ENCODE data around the gene LAMA2. TPM values are rescaled to one million over a fixed set of nuclear protein-coding genes. Genes with fewer than 3 reads are reported as not detected.

The LAMA2 gene
- polyA plus RNA-seq, 3 donors: not detected

DNA sequence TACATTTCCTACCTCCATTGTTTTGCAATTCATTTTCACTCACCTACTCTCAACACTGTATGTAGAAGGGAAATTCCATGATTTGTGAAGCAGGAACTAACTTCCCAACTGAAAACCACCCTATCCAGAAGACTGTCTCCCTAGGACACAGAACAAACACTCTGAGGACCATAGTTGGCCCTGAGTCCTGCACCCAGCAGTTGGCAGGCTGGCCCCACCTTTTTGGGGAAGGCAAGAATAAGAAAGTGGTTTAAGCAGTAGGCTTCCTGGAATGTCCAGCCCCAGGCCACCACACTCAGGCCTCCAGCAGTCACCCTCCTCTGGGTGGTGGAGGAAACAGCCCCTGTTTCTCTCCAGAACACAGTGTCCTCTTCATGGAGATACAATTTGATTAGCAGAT is 568.2 kb downstream of the LAMA2 start:
- Histone ChIP-seq H3K79me2 (ENCODE audit: insufficient read depth, low read length) (no peaks in the 10 kb centered on the region), H3K27me3 (ENCODE audit: control insufficient read depth in 2 of 2, insufficient read depth in 2 of 2, low read length in 2 of 2) (no peaks in the 10 kb centered on the region), H3K4me3 (replicated peaks in 1 of 3; ENCODE audit: low read depth in 2 of 3, low read length in 3 of 3) (no peak overlapping the region), H3K9ac (ENCODE audit: insufficient read depth, low read length, poor library complexity, severe bottlenecking) (no peak overlapping the region), H3K27ac (ENCODE audit: low read depth in 1 of 2, low read length in 2 of 2) (no peak overlapping the region), H3K9me3 (replicated peaks in 1 of 2; ENCODE audit: control insufficient read depth in 1 of 2, insufficient read depth in 1 of 2, low read length in 2 of 2) (no peaks in the 10 kb centered on the region), H3K4me2 (replicated peaks; ENCODE audit: extremely low read depth, low read length, poor library complexity, severe bottlenecking) (no peak overlapping the region), H3K4me1 (ENCODE audit: control insufficient read depth in 1 of 2, insufficient read depth in 2 of 2, low read length in 2 of 2) (peaks cover 18 to 20% of the 10 kb centered on the region in 2 donors), H2AFZ (ENCODE audit: insufficient read depth, low read depth, low read length, poor library complexity, severe bottlenecking) (no peak overlapping the region), H3K36me3 (replicated peaks in 1 of 2; ENCODE audit: control insufficient read depth in 1 of 2, insufficient read depth in 2 of 2, low read length in 2 of 2) (no peaks in the 10 kb centered on the region), H4K20me1 (ENCODE audit: insufficient read depth, low read length) (no peaks in the 10 kb centered on the region)
- Mint-ChIP-seq H3K27ac (no peak overlapping the region), H3K27me3 (ENCODE audit: low read depth in 3 of 3) (peaks cover 0 to 1% (median 0%) of the 10 kb centered on the region in 3 donors), H3K4me3 (no peak overlapping the region), H3K4me1 (peaks cover 31% of the 10 kb centered on the region), H3K9me3 (peaks cover 0 to 7% (median 0%) of the 10 kb centered on the region in 7 donors), H3K36me3 (no peaks in the 10 kb centered on the region)
- DNase-seq: peak in 1 of 3 donors; percentile 11
- TF ChIP-seq, protein P1, sequence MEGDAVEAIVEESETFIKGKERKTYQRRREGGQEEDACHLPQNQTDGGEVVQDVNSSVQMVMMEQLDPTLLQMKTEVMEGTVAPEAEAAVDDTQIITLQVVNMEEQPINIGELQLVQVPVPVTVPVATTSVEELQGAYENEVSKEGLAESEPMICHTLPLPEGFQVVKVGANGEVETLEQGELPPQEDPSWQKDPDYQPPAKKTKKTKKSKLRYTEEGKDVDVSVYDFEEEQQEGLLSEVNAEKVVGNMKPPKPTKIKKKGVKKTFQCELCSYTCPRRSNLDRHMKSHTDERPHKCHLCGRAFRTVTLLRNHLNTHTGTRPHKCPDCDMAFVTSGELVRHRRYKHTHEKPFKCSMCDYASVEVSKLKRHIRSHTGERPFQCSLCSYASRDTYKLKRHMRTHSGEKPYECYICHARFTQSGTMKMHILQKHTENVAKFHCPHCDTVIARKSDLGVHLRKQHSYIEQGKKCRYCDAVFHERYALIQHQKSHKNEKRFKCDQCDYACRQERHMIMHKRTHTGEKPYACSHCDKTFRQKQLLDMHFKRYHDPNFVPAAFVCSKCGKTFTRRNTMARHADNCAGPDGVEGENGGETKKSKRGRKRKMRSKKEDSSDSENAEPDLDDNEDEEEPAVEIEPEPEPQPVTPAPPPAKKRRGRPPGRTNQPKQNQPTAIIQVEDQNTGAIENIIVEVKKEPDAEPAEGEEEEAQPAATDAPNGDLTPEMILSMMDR (IDR thresholded peaks at IDR 0.05): no peak
- intact Hi-C loops (cut with micrococcal nuclease): no loop called here

DNA sequence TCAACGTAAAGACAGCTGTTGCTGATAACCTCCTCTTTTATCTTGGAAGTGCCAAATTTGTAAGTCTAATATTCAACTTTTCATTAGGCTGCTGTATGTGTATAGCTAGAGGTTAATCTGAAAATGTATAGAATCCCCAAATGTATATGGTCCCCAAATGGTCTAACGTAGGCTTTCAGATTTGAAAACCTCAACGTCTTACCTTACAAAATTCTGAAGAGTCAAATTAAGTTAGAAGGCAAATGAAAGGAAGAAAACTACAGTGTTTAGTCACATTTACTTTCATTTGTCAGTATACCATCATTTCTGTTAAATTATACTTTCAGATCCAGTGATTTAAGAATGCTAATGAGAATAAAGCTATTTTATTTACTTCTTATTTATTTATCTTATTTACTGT is 570.1 kb downstream of the LAMA2 start:
- no peak overlapping the region for H3K4me3 Mint-ChIP-seq

More for the DNA sequence above, 570.1 kb downstream of the LAMA2 start:
- Histone ChIP-seq H3K27me3 (ENCODE audit: control insufficient read depth in 2 of 2, insufficient read depth in 2 of 2, low read length in 2 of 2) (no peaks in the 10 kb centered on the region), H3K9ac (ENCODE audit: insufficient read depth, low read length, poor library complexity, severe bottlenecking) (no peak overlapping the region), H3K27ac (ENCODE audit: low read depth in 1 of 2, low read length in 2 of 2) (no peak overlapping the region), H2AFZ (ENCODE audit: insufficient read depth, low read depth, low read length, poor library complexity, severe bottlenecking) (no peak overlapping the region), H3K36me3 (replicated peaks in 1 of 2; ENCODE audit: control insufficient read depth in 1 of 2, insufficient read depth in 2 of 2, low read length in 2 of 2) (no peaks in the 10 kb centered on the region), H3K4me2 (replicated peaks; ENCODE audit: extremely low read depth, low read length, poor library complexity, severe bottlenecking) (no peak overlapping the region), H3K4me1 (ENCODE audit: control insufficient read depth in 1 of 2, insufficient read depth in 2 of 2, low read length in 2 of 2) (peaks cover 18 to 20% of the 10 kb centered on the region in 2 donors), H4K20me1 (ENCODE audit: insufficient read depth, low read length) (no peaks in the 10 kb centered on the region), H3K9me3 (replicated peaks in 1 of 2; ENCODE audit: control insufficient read depth in 1 of 2, insufficient read depth in 1 of 2, low read length in 2 of 2) (no peaks in the 10 kb centered on the region), H3K79me2 (ENCODE audit: insufficient read depth, low read length) (no peaks in the 10 kb centered on the region), H3K4me3 (replicated peaks in 1 of 3; ENCODE audit: low read depth in 2 of 3, low read length in 3 of 3) (no peak overlapping the region)
- Mint-ChIP-seq H3K27me3 (ENCODE audit: low read depth in 3 of 3) (peaks cover 0 to 2% (median 0%) of the 10 kb centered on the region in 3 donors), H3K27ac (no peak overlapping the region), H3K9me3 (peaks cover 0 to 7% (median 0%) of the 10 kb centered on the region in 7 donors), H3K36me3 (no peaks in the 10 kb centered on the region), H3K4me1 (peaks cover 18% of the 10 kb centered on the region)
- intact Hi-C loops (cut with micrococcal nuclease): no loop called here
- TF ChIP-seq, protein P1 (IDR thresholded peaks at IDR 0.05): no peak
- no CpG with 5 or more reads among the region's 3 CpGs for WGBS (ENCODE audit: insufficient coverage)
- no peak for DNase-seq
